ENCODE data around the gene IL1RAPL1.

Gene IL1RAPL1

DNA sequence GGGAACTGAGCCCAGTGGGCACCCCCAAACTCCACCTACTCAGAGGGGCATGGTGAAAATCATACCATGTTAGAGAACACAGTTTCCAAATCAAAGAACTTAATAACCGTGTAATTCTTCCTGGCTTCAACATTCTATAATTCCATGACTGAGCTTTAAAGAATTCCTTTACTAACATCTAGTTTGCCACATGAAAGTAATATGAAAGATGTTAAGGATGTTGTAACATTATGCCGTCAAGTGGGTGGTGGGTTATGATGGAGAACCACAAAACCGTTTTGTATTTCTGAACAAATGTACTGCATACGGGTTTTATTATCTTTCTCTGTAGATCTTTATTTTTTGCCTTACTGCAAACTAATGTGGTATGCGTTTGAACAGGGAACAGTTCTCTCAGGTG lies 1079.1 kb downstream of the IL1RAPL1 start:
- no peak for DNase-seq

DNA sequence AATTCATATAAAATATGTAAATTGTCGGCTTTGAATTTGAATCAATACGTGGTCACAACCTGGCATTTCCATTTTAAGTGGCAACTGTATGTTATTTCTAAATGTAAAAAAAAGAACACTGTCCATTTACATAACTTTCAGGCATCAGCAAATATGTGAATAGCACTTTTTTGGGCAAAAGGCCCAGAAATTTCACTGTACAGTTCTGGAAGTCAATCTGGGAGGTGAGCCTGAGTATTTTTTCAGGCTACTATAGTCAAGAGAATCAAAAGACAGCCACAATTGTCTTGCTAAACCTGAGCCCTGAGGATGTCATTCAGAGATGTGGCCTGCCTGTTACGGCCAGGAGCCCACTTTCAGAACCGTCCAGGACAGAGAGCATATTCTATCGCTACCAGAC lies 1084.2 kb downstream of the IL1RAPL1 start:
- no peak for DNase-seq

DNA sequence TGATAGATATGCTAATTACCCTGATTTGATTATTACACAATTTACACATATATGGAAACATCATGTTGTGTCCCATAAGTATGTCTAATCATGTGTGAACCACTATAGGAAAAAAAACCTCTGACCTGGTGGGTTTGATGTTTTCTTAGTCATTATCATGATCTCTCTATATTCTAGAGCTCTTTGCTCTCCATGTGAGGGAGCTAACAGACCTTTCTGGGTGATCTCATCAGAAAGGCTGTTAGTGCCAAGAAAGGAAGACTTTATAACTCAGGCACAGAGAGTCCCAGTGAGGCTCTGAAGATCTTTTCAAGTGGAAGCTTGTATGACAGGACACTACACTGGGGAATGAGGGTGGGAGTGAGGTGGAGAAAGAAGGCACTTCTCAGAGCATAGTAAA lies 1100.4 kb downstream of the IL1RAPL1 start:
- DNase-seq, result no peak

DNA sequence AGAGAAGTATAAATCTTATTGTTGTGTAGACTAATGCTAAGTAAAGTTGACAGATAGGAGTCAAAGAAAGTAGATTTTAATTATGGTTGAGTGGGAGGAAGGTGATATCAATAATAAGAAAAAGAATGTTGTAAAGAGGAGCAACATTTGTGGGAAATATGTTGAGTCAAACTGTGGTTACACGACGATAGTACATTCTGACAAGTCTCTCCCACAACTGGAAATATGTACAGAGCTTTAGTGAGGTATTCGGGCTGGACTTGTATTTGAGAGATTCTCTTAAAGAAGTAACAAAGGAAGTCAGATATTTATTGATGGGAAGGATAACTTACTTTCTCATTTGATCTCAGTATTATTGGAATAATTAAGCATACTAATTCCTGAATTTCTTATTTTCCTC lies 1102.8 kb downstream of the IL1RAPL1 start:
- DNase-seq, result no peak

DNA sequence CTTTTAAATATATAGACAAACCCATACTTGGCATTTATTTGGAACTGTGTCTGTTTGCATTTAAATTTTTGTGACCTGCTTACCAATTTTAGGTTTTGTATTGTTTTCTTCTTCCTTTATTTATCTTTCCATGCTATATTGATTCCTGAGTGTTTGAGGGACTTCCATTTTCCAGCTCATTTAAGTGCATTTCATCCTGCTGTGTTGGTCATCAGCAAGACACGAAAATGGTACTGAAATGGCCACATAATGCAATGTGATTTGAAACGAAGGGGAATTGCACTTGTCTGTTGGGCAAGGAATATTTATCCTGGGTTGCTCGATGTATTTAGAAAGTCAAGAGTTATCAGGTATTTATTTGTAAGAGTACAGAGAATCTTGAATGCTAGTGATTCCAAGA lies 1103.8 kb downstream of the IL1RAPL1 start:
- no peak for DNase-seq

DNA sequence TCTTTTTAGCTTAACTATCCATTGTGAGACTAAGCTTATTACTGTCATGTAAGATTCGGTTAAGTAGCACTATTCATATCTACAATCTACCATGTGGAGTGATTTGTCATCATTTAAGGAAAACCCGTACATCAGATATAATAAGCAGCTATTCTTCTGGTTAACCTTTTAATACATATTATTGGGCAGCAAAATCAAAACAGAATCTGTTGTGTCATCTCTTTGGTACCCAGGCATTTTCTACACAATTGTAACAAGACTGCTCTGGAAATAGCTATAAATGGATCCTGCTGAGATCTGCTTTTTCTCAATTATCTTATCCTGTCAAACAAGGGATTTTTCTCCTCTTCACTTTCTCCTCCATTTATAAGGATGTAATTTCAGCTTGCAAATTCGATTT lies 1106.7 kb downstream of the IL1RAPL1 start:
- no peak for DNase-seq

DNA sequence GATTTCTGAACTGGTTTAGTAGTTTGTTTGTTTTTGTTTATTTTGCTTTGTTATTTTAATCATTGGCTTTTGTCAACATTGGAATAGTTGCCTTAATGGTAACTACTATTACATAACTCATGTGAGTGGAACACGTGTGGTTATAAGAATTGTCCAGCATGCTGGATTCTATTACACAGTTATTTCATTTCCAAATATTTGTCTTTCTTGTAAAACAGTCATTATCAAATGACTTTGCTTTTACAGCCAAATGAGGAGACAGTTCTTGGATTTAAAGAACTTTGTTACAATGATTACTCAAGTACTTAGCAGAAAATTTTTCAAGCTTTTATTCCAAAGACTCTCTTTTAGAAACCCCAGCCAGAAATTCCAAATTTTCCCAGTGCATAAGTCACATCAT lies 1112.0 kb downstream of the IL1RAPL1 start:
- DNase-seq, result no peak

DNA sequence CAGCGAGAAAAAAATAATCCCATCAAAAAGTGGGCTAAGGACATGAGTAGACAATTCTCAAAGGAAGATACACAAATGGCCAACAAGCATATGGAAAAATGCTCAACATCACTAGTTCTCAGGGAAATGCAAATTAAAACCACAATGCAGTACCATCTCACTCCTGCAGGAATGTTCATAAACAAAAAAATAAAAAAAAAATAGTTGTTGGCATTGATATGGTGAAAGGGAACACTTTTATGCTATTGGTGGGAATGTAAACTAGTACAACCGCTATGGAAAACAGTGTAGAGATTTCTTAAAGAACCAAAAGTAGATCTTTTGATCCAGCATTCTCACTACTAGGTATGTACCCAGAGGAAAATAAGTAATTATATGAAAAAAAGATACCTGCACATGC lies 1119.8 kb downstream of the IL1RAPL1 start:
- DNase-seq, result no peak

DNA sequence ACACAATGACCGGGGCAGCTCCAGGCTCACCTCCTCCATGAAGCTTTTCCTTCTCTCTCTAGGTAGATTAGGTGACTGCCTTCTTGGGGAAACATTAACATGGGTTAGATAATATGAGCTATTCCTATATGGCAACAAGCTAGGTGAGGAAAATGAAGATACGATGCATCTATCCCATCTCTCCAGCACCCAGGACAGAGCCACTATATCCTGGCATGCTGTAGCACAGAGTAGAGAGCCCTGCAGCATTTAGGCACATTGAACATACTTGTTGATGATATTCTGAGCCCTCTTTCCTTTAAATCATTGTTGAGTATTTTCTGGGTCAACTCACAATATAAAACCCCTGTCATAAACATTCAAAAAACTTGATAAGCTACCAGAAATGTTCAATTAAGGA lies 1133.9 kb downstream of the IL1RAPL1 start:
- DNase-seq, result no peak

DNA sequence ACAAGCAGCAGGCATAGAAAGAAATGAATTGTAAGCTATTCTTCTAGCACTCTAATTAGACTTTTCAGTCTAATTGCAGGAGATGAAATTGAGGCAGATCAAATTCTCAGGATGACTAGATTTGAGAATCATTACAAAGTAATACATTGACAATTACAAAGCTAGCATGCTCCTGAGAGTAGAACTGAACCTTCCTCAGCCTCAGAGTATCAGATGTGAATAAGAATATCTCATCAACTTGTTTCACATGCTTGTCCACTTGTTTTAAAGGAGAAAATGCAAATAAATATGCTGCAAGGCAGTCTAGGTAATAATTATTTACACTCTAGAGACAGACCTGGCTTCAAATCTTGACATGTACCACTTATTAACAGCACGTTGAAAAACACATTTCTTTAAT lies 1137.1 kb downstream of the IL1RAPL1 start:
- no peak for DNase-seq

DNA sequence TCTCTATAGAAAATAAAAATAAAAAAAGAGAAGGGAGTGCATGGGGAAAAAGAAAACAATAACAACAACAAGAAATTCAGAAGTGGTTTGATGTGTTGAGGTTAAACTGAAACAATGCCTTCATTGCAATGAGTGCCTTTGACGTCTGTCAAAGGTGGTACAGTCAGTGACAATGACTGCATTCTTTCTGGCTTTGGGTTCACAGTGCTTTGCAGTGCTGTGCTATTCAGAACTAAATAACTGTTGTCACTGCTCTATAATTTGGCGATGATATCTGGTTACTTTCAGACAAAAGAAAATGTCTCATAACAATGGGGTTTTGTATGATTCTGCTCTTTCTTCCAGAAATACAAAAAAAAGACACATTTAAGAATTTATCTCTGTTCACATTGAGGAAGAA lies 1139.6 kb downstream of the IL1RAPL1 start:
- DNase-seq, result no peak

DNA sequence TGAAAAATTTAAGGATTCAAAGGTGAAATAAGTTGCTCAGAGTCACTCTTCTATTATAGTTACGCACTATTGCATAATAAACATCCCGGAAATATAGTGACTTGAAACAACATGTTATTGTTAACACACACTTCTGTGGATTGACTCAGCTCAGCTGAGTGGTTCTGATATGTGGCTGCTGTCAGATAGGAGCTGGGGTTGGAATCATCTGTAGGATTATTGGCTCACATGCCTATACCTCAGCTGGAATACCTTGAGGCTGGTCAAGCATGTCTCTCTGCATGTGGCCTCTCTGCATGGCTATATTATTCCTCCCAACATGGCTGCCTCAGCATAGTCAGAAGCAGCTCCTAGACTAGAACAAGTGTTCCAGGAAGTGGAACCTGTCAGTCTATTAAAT lies 1141.4 kb downstream of the IL1RAPL1 start:
- no peak for DNase-seq

DNA sequence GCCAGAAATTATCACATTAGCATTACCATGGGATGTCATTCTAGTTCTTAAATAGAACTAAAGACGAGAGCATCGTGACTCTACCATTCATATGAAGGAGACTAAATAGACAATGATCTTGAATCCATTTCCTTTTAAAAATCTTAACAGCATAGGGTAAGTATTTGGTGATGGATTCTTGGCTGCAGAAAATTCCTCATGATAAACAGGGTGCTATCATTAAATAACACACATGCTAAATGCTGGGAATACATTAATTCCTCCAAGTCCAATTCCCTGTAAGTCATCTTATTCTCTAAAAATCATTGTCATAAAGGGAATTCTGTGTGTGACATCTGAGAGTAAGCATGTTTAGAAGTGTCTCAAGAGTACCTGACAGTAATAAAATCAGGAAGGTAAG lies 1157.7 kb downstream of the IL1RAPL1 start:
- no peak for DNase-seq

DNA sequence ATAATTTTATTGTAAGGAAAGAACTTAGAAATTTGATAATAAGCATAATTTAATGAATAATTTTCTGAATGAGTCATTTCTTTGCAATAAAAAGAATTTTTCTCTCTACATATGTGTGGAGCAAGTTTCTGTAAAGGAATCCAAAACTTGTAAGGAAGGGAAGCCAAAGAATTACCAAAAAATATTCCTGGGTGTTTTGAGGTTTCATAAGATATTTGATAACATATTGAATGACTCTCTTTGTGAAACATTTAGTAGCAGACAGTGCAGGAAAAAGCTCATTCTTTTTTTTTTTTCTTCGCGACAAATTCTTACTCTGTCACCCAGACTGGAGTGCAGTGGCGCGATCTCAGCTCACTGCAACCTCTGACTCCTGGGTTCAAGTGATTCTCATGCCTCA lies 1159.1 kb downstream of the IL1RAPL1 start:
- no peak for DNase-seq

DNA sequence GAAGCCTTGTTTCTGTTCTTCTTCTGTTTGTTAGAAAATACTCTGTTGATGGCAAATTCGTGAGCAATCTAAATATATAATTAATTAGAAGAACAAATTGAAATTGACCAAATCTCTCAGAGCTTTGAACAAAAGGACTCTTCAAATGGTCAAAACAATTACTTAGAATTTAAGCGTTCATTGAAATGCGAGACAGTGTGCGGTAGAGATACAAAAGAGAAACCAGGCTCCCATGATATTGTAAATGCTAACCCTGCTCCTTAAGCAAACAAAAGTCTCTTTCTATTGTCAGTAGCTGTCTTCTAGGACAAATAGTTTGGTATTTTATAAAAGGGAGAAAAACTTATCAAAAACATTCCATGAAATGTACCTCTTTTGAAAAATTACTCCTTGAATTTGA lies 1174.8 kb downstream of the IL1RAPL1 start:
- DNase-seq, result no peak

DNA sequence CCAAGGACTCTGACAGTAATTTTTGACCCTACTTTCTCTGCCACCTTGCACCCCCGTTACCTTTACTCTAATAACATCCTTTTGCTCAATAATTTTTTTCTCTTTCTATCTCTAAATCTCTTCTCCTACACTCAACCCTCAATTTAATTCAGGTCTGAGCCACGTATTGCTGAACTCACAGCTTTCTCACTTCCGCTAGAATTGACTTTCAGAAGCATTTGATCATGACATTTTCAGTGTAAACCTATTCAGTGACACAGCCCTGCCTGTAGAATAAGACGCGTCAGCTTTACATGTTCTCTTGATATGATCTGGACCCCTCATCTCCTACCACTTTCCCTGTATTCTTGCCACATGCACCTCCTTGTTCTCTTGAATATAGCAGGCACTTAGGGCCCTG lies 1188.6 kb downstream of the IL1RAPL1 start:
- DNase-seq, result no peak

DNA sequence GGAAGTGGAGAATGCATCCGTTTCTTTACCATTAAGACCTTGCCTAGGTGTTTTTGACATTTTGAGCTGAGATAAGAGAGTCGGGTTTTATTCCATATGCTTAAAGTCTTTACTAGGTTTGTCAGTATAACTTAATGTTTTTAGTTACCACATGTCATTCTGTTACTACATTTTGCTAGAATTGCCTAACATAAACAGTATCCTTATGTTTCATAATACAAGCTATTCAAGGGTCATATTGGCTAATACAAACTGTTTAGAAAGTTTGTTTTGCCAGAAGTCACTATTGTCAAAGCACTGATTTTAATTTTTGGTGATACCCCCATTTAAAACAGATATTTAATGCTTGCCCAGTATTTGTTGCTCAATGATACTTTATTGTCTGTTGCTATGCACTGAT lies 1200.4 kb downstream of the IL1RAPL1 start:
- DNase-seq, result no peak

DNA sequence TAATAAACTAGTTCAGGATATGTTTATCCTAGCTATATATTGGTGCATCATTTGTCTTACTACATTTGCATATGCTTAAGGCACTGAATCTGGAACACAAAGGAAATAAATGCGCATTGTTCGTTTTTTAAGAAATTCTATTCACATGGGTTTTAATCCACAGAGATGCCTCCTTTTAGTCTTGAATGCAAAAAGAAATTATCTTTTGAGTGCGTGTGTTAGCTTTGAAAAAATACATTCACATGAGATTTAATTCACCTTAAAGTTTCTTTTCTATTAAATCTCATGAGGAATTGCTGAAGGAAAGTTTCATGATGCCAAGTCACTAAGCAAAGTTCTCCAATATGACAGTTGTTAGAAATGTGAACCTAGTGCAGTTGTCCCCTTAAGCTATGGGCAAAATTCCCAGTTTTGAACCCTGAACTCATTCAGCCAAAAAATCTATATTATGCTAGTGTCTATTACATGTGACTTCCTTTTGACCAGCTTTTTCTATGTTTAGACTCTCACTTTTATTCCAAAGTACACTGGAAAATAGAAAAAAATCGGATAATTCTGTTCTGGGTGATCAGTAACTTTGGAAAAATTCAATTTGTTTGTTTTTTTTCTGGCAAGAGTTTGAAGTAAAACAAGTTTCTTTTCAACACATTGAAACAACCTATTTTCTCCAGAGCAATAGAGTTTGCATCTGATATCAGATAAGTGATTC lies 1201.9 kb downstream of the IL1RAPL1 start:
- DNase-seq, result no peak

DNA sequence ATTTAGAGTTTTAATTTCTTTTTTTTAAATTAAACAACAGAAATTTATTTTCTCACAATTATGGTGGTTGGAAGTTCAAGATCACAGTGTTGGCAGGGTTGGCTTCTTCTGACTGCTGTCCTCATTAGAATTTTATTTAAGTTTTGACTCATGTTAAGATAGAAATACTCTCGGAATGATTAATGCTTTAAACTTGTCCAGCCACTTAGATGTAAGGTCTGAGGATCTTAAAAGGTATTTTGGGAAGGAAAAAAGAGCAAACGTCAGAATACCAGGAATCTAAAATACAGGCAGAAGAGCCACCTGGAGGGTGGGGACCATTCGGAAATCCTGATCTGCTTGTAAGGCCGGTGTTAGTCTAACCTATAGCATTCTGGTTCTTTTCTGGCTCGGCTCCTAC lies 1205.1 kb downstream of the IL1RAPL1 start:
- no peak for DNase-seq

DNA sequence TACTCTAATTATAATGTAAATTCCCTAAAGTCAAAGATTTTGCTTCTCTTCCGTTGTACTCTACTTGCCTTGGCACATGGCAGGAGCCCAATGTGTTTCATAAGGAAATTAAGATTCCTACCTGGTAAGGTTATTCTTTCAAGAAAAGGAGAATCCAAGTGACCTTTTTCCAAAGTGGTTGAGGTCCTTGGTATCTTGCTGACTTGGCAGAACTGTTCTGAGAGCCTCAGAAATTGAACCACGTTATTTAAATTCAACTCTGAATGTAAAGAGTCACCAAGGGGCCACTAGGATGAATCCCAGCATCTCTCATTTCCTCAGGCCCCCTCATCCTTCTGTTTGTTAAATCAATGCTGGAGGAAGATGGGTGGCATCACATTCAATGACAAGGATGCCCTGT lies 1209.9 kb downstream of the IL1RAPL1 start:
- DNase-seq, result no peak

DNA sequence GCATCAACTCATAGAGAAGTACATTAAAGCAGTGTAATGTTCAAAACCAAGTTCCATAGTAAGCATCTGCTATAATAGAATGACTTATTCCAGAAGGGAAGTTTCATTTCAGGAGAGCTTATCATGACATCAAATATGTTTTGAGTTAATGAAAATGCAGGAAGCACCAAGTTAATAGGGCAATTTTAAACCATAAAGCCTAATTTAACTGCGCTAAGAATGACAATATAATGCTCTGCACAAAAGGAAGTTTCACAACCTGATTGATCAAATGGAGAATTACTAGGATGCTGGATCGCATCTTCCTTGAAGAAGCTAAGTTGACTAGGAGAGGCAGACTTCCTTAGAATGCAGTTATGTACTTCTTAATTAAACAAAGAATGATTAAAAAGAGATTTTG lies 1211.2 kb downstream of the IL1RAPL1 start:
- no peak for DNase-seq

DNA sequence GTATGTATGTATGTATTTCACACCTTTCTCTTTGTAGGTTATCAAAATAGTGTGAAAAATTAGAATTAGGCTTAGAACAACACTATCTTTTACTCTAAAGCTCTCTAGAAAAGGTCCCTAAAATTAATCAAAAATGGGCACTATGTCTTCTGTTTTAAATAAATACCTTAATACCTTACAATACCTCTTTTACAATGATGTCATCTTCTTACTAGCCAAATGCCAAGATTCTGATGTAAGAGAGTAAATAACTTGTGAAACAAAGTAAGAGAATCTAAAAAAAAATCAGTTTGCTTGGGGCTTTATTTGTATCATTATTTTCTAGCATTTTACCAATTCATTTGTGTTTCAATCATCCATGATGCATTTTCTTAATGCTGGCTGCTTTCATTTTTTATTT lies 1225.9 kb downstream of the IL1RAPL1 start:
- no peak for DNase-seq

DNA sequence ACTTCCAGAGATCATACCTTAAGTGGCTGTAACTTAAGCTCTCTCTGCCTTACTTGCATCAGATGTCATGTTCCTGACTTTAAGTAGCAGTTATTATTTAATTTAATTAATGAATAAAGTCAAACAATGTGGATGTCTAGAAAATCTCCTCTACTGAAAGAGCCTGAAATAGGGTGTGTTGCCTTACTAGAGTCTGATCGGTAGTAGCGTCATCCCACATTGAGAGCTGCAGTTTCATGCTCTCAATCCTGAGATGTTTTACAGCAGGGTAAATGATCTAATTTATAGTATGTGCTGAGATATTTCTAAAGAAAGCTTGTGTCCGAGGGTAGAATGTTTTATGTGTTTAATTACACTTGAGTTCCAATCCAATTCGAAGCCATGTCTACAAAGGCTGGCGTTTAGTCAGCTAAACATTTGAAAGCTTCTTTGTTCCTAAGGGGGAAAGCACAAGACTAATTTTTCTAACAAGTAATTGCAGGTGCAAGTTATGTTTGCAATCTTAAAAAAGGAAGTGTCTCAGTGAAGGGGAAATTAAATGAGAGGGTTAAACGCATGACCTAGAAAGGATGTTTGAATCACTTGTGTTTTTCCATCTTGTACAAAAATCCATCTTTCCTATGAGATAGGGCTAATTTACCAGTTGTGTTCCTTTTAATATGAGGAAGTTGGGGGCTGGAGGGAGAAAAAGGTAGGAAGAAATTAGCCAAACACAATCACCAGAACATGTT lies 1237.1 kb downstream of the IL1RAPL1 start:
- DNase-seq, result no peak

DNA sequence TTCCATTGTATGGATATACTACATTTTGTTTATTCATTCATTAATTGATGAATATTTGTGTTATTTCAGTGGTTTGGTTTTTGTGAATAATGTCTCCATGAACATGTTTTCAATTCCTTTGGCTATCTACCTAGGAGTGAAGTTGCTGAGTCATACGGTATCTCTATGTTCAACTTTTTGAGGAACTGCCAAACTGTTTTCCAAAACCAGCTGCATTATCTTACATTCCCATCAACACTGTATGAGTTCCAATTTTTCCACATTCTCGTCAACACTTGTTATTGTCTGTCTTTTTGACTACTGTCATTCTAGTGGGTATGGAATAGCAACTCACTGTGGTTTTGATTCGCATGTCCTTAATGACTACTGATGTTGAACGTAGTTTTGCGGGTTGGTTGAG lies 1239.5 kb downstream of the IL1RAPL1 start:
- DNase-seq, result no peak

DNA sequence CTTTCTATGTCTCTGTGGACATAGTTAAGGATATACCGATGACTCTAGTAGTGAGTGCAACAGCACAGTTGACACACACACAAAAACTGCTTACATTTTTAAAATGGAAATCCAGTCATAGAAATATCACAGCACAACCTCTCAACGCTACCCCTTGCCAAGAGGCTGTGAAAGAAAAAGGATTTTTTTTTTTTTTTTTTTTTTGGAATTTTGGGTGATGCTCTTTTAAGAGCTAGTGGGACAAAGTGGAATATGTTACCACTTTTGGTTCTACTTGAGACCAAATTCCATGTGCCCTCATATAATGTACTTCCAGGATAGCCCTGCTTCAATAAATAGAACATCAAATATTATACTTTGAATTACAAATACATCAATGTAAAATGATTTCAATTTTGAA lies 1247.1 kb downstream of the IL1RAPL1 start:
- no peak for DNase-seq
